AG08395 (cell line): ENCODE measurements around the gene MROH2A.

Experiments
- DNase-seq: peaks from one replicate; pipeline ENCODE4 v3.0.0; 2012; ENCODE audit warnings: mixed read lengths, low spot score

Gene MROH2A

GRCh38 chr2:233761040-233761769, 16.9 kb upstream of the MROH2A start:
- no peak for DNase-seq

GRCh38 chr2:233764264-233764663, 13.9 kb upstream of the MROH2A start:
- peak; percentile 18 for DNase-seq

- no peak for DNase-seq
Measured at GRCh38 chr2:233764761-233765160, 13.4 kb upstream of the MROH2A start.

- DNase-seq: no peak
Measured at GRCh38 chr2:233766416-233766815, 11.7 kb upstream of the MROH2A start.

GRCh38 chr2:233768076-233768475, 10.1 kb upstream of the MROH2A start:
- no peak for DNase-seq

- no peak for DNase-seq
Measured at GRCh38 chr2:233769260-233769659, 8.9 kb upstream of the MROH2A start.

- DNase-seq: no peak
Measured at GRCh38 chr2:233772153-233772552, 6.0 kb upstream of the MROH2A start.

- no peak for DNase-seq
Measured at GRCh38 chr2:233772583-233772982, 5.5 kb upstream of the MROH2A start.

- no peak for DNase-seq
Measured at GRCh38 chr2:233773854-233774253, 4.3 kb upstream of the MROH2A start.

- DNase-seq: no peak
Measured at GRCh38 chr2:233775414-233775813, 2.7 kb upstream of the MROH2A start.

GRCh38 chr2:233779722-233780121, 1.6 kb downstream of the MROH2A start:
- DNase-seq: no peak

GRCh38 chr2:233780771-233781170, 2.6 kb downstream of the MROH2A start:
- no peak for DNase-seq

GRCh38 chr2:233789554-233789953, 11.4 kb downstream of the MROH2A start:
- DNase-seq: no peak

- DNase-seq: no peak
Measured at GRCh38 chr2:233791151-233791882, 13.2 kb downstream of the MROH2A start.

GRCh38 chr2:233791883-233792329, 13.8 kb downstream of the MROH2A start:
- DNase-seq: no peak

GRCh38 chr2:233792720-233793119, 14.6 kb downstream of the MROH2A start:
- DNase-seq: no peak

- DNase-seq: no peak
Measured at GRCh38 chr2:233793465-233794127, 15.5 kb downstream of the MROH2A start.

- DNase-seq: no peak
Measured at GRCh38 chr2:233794128-233794658, 16.1 kb downstream of the MROH2A start.

- no peak for DNase-seq
Measured at GRCh38 chr2:233795735-233796171, 17.6 kb downstream of the MROH2A start.

GRCh38 chr2:233796254-233796653, 18.1 kb downstream of the MROH2A start:
- no peak for DNase-seq

GRCh38 chr2:233798335-233799086, 20.4 kb downstream of the MROH2A start:
- no peak for DNase-seq
